ENCODE data around the gene TAOK3.
"Not testable (repeated sequence)": the region's sequence is repeated elsewhere in the genome, so short reads cannot be mapped to it uniquely, and the experiment has no call there.

TAOK3 gene

DNA sequence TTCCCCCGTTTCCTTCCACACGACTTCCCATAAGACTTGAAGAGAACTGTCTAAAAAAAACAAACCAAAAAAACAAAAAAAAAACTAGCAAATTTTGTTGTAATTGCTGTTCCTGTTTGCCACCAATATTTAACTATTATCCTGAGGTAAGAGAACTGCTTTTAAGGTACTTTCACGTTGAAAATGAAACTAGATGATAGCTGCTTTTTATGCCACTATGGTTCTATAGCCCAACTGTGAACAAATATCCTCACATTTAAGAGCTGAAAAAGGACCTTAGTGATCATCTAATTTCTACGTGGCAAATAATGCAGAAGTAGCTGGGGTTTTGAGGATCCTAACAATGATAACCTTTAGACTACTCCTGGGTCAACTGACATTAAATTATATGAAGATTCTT lies 98.6 kb downstream of the TAOK3 start:
- H3K9ac ChIP-seq (ENCODE audit: low read length): no peak overlapping the region
- no peaks in the 10 kb centered on the region for H3K4me1 ChIP-seq (ENCODE audit: control insufficient read depth, low read depth, low read length)
- no peak overlapping the region for H3K4me3 ChIP-seq (ENCODE audit: low read length)
- no peak overlapping the region for H3K27ac ChIP-seq (ENCODE audit: low read length)
- H3K36me3 ChIP-seq (ENCODE audit: control insufficient read depth, low read depth, low read length): no peaks in the 10 kb centered on the region
- no peaks in the 10 kb centered on the region for H3K9me3 ChIP-seq (ENCODE audit: control insufficient read depth, low read depth, low read length)
- H3K27me3 ChIP-seq (ENCODE audit: control insufficient read depth, insufficient read depth, low read length): no peaks in the 10 kb centered on the region

DNA sequence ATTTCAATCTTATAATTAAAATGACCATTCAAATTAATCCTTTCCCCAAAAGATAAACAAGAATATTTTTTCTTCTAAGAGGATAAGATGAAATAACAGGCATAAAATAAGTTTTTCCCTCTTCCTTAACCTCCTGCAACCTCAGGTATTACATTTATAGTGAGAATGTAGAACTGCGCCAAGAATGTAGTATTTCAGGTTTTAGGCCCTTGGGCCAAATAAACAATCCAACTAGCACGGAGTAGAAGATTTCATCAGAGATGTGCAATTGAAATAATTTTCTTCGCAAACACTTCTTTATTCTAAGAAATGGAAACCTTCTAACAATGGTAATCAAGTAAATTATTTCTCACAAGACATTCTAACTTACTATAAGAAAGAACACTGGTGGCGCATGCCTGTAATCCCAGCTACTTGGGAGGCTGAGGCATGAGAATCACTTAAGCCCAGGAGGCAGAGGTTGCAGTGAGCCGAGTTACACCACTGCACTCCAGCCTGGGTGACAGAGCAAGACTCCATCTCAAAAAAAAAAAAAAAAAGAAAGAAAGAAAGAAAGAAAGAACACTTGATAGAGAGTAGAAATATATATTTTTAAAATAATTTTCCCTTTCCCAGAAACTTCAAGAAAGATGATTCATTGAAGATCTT lies 100.8 kb downstream of the TAOK3 start:
- Histone ChIP-seq H3K9me3 (ENCODE audit: control insufficient read depth, low read depth, low read length) (no peaks in the 10 kb centered on the region), H3K9ac (ENCODE audit: low read length) (no peak overlapping the region), H3K27me3 (ENCODE audit: control insufficient read depth, insufficient read depth, low read length) (no peaks in the 10 kb centered on the region), H3K27ac (ENCODE audit: low read length) (no peak overlapping the region), H3K4me1 (ENCODE audit: control insufficient read depth, low read depth, low read length) (no peaks in the 10 kb centered on the region), H3K36me3 (ENCODE audit: control insufficient read depth, low read depth, low read length) (no peaks in the 10 kb centered on the region), H3K4me3 (ENCODE audit: low read length) (no peak overlapping the region)

DNA sequence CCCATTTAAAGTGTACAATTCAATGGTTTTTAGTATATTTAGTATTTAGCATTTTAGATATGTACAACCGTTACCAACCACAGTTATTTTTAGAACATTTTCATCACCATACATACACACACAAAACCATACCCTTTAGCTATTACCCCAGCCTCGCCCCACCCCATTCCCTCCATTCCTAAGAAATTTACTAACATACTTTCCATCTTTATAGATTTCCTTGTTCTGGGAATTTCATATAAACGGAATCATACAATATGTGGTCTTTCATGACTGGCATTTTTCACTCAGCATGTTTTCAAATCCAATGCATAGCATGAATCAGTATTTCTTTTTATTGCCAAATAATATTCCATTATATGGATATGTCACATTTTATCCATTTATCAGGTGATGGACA lies 101.5 kb downstream of the TAOK3 start:
- H3K4me1 ChIP-seq (ENCODE audit: control insufficient read depth, low read depth, low read length): no peaks in the 10 kb centered on the region
- no peaks in the 10 kb centered on the region for H3K36me3 ChIP-seq (ENCODE audit: control insufficient read depth, low read depth, low read length)
- H3K4me3 ChIP-seq (ENCODE audit: low read length): no peak overlapping the region
- no peak overlapping the region for H3K9ac ChIP-seq (ENCODE audit: low read length)
- no peaks in the 10 kb centered on the region for H3K27me3 ChIP-seq (ENCODE audit: control insufficient read depth, insufficient read depth, low read length)
- H3K9me3 ChIP-seq (ENCODE audit: control insufficient read depth, low read depth, low read length): no peaks in the 10 kb centered on the region
- no peak overlapping the region for H3K27ac ChIP-seq (ENCODE audit: low read length)

DNA sequence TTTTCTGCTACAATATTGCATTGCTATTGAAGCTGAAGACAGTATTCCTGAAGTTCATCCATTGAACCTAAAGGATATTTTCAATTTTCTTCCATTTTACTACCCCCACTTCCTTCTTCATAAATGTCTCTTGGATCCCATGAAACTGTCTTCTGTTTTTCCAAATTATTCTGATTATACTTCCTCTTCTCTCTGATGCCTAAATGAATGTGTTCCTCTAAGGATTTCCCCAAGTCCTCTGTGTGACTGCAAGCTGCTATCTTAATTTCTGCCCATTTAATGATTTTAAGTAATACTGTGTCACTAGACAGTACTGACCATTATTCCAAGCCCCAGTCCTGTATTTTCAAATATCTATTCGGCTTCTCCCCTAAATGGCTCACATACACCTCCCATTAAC lies 102.9 kb downstream of the TAOK3 start:
- H3K27ac ChIP-seq (ENCODE audit: low read length): no peak overlapping the region
- H3K36me3 ChIP-seq (ENCODE audit: control insufficient read depth, low read depth, low read length): no peaks in the 10 kb centered on the region
- H3K9me3 ChIP-seq (ENCODE audit: control insufficient read depth, low read depth, low read length): no peaks in the 10 kb centered on the region
- H3K9ac ChIP-seq (ENCODE audit: low read length): no peak overlapping the region
- no peaks in the 10 kb centered on the region for H3K27me3 ChIP-seq (ENCODE audit: control insufficient read depth, insufficient read depth, low read length)
- H3K4me3 ChIP-seq (ENCODE audit: low read length): no peak overlapping the region
- H3K4me1 ChIP-seq (ENCODE audit: control insufficient read depth, low read depth, low read length): no peaks in the 10 kb centered on the region

DNA sequence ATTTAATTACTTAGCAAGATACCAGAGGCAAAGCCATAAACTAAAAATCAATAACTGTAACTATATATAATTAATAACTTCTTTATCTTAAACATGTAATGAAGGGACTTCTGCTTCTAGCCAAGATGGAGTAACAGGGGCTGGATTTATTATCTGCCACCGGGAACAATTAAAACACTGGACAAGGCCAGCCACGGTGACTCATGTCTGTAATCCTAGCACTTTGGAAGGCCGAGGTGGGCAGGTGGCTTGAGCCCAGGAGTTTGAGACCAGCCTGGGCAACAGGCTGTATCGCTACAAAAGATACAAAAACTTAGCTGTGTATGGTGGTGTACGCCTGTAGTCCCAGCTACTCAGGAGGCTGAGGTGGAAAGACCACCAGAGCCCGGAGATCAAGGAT lies 113.6 kb downstream of the TAOK3 start:
- Histone ChIP-seq H3K9me3 (ENCODE audit: control insufficient read depth, low read depth, low read length) (peaks cover 3% of the 10 kb centered on the region), H3K9ac (ENCODE audit: low read length) (no peak overlapping the region), H3K27me3 (ENCODE audit: control insufficient read depth, insufficient read depth, low read length) (no peaks in the 10 kb centered on the region), H3K27ac (ENCODE audit: low read length) (no peak overlapping the region), H3K36me3 (ENCODE audit: control insufficient read depth, low read depth, low read length) (no peaks in the 10 kb centered on the region), H3K4me1 (ENCODE audit: control insufficient read depth, low read depth, low read length) (no peaks in the 10 kb centered on the region), H3K4me3 (ENCODE audit: low read length) (no peak overlapping the region)

DNA sequence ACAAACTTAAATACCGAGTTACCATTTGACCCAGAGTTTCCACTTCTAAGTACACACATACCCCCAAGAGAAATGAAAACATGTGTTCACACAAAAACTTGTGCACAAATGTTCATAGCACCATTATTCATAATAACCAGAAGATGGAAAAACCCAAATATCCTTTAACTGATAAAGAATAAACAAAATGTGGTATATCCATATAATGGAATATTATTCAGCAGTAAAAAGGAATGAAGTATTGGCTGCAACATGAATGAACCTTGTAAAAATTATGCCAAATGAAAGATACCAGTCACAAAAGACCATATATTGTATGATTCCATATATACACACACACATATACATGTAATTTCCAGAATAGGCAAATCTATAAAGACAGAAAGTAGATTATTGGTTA lies 116.4 kb downstream of the TAOK3 start:
- H3K9ac ChIP-seq (ENCODE audit: low read length): no peak overlapping the region
- H3K27ac ChIP-seq (ENCODE audit: low read length): no peak overlapping the region
- H3K4me3 ChIP-seq (ENCODE audit: low read length): no peak overlapping the region
- no peaks in the 10 kb centered on the region for H3K4me1 ChIP-seq (ENCODE audit: control insufficient read depth, low read depth, low read length)
- no peaks in the 10 kb centered on the region for H3K27me3 ChIP-seq (ENCODE audit: control insufficient read depth, insufficient read depth, low read length)
- peaks cover 3% of the 10 kb centered on the region for H3K9me3 ChIP-seq (ENCODE audit: control insufficient read depth, low read depth, low read length)
- H3K36me3 ChIP-seq (ENCODE audit: control insufficient read depth, low read depth, low read length): no peaks in the 10 kb centered on the region

DNA sequence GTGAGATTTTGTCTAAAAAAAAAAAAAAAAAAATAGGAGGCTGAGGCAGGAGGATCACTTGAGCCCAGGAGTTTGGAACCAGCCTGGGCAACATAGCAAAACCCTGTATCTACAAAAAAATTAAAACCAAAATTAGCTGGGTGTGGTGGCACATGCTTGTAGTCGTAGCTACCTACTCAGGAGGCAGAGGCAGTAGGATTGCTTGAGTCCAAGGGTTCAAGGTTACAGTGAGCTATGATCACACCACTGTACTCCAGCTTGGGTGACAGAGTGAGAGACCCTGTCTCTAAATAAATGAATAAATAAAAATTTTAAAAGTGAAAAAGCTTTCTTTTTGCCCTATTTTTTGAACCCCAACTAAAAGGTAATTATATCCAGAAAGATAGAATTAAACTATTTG lies 123.2 kb downstream of the TAOK3 start:
- H3K27me3 ChIP-seq (ENCODE audit: control insufficient read depth, insufficient read depth, low read length): no peaks in the 10 kb centered on the region
- H3K27ac ChIP-seq (ENCODE audit: low read length): no peak overlapping the region
- no peaks in the 10 kb centered on the region for H3K4me1 ChIP-seq (ENCODE audit: control insufficient read depth, low read depth, low read length)

DNA sequence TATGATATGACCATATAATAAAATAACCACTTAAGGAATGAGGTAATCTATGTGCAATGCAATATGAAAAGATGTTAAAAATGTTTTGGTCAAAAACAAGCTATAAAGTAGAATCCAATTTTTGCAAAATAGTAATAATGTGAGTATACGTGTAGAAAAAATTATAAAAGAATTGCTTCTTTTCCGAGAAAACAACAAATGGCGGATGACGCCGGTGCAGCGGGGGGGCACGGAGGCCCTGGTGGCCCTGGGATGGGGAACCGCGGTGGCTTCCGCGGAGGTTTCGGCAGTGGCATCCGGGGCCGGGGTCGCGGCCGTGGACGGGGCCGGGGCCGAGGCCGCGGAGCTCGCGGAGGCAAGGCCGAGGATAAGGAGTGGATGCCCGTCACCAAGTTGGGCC lies 126.8 kb downstream of the TAOK3 start:
- H3K4me3 ChIP-seq (ENCODE audit: low read length); H3K27ac ChIP-seq (ENCODE audit: low read length); H3K9ac ChIP-seq (ENCODE audit: low read length); H3K9me3 ChIP-seq (ENCODE audit: control insufficient read depth, low read depth, low read length); H3K27me3 ChIP-seq (ENCODE audit: control insufficient read depth, insufficient read depth, low read length); H3K4me1 ChIP-seq (ENCODE audit: control insufficient read depth, low read depth, low read length); H3K36me3 ChIP-seq (ENCODE audit: control insufficient read depth, low read depth, low read length): not testable (repeated sequence)

More for the DNA sequence above, 123.2 kb downstream of the TAOK3 start:
- H3K9me3 ChIP-seq (ENCODE audit: control insufficient read depth, low read depth, low read length): no peaks in the 10 kb centered on the region
- no peaks in the 10 kb centered on the region for H3K36me3 ChIP-seq (ENCODE audit: control insufficient read depth, low read depth, low read length)
- H3K4me3 ChIP-seq (ENCODE audit: low read length): no peak overlapping the region
- no peak overlapping the region for H3K9ac ChIP-seq (ENCODE audit: low read length)

DNA sequence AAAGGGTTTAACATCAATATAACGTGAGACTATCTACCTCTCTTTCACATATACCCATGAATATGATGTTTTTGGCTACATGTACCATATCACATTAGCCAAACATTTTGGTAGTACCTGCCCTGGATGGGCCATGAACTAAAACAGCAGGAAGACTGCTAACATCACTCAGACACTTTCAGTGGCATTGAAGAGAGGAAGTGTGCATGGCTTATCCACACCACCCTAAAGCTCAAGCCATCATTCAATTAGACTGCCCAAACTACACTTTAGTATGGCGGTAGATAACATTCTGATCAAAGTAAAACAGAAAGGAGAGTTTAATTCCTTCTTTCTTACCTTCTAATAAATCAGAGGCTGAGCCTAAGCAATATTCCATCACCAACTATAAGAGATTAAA lies 133.8 kb downstream of the TAOK3 start:
- no peaks in the 10 kb centered on the region for H3K36me3 ChIP-seq (ENCODE audit: control insufficient read depth, low read depth, low read length)
- H3K27ac ChIP-seq (ENCODE audit: low read length): no peak overlapping the region
- H3K27me3 ChIP-seq (ENCODE audit: control insufficient read depth, insufficient read depth, low read length): no peaks in the 10 kb centered on the region
- no peak overlapping the region for H3K4me3 ChIP-seq (ENCODE audit: low read length)
- H3K4me1 ChIP-seq (ENCODE audit: control insufficient read depth, low read depth, low read length): no peaks in the 10 kb centered on the region
- no peak overlapping the region for H3K9ac ChIP-seq (ENCODE audit: low read length)
- no peaks in the 10 kb centered on the region for H3K9me3 ChIP-seq (ENCODE audit: control insufficient read depth, low read depth, low read length)

DNA sequence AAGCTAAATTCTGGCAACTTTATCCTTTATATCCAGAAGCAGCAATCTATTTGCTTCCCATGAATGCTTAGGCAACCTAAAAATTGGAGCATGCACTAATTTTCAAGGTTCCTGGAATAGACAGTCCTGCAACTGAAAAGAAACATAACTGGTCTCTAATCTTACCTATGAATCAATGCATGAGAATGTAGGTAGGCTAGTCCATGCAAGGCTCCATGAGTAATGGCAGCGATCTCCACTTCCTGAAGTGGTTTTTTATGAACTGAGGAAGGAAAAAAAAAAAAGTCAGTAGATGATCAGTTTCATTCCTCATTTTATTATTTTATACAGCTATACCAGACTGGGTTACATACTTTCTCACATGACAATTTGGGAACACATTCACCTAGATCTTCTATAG lies 134.8 kb downstream of the TAOK3 start:
- Histone ChIP-seq H3K36me3 (ENCODE audit: control insufficient read depth, low read depth, low read length) (no peaks in the 10 kb centered on the region), H3K27ac (ENCODE audit: low read length) (no peak overlapping the region), H3K4me3 (ENCODE audit: low read length) (no peak overlapping the region), H3K27me3 (ENCODE audit: control insufficient read depth, insufficient read depth, low read length) (no peaks in the 10 kb centered on the region), H3K4me1 (ENCODE audit: control insufficient read depth, low read depth, low read length) (no peaks in the 10 kb centered on the region), H3K9ac (ENCODE audit: low read length) (no peak overlapping the region), H3K9me3 (ENCODE audit: control insufficient read depth, low read depth, low read length) (no peaks in the 10 kb centered on the region)

DNA sequence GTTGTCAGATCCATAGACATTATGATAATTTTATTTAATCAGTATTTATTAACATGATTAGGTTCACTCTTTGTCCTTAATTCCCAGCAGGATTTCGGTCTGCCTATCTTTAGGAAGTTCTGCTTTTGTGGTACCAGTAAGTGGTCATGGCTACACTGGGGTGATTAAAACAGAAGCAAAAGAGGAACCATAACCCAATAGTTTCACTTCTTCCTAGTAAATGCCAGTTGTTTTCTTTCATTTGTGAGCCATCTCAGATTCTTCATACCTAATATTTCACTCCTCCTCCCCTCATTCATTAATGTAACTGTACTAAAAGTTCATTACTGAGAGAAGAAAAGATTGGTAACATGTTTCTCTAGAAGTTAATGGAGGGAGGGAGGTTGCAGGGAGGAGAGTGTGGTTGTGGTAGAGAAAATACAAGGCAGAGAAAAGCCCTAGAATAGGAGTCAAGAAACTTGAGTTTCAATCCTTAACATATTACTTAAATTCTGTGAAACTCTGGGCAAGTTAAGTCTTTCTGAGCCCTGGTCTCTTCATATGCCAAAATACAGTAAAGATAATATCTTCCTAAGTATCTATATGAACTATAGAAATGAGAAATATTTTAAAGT lies 135.5 kb downstream of the TAOK3 start:
- H3K4me1 ChIP-seq (ENCODE audit: control insufficient read depth, low read depth, low read length): no peaks in the 10 kb centered on the region
- H3K9me3 ChIP-seq (ENCODE audit: control insufficient read depth, low read depth, low read length): no peaks in the 10 kb centered on the region
- no peak overlapping the region for H3K9ac ChIP-seq (ENCODE audit: low read length)
- H3K4me3 ChIP-seq (ENCODE audit: low read length): no peak overlapping the region
- no peak overlapping the region for H3K27ac ChIP-seq (ENCODE audit: low read length)
- H3K36me3 ChIP-seq (ENCODE audit: control insufficient read depth, low read depth, low read length): no peaks in the 10 kb centered on the region
- no peaks in the 10 kb centered on the region for H3K27me3 ChIP-seq (ENCODE audit: control insufficient read depth, insufficient read depth, low read length)

DNA sequence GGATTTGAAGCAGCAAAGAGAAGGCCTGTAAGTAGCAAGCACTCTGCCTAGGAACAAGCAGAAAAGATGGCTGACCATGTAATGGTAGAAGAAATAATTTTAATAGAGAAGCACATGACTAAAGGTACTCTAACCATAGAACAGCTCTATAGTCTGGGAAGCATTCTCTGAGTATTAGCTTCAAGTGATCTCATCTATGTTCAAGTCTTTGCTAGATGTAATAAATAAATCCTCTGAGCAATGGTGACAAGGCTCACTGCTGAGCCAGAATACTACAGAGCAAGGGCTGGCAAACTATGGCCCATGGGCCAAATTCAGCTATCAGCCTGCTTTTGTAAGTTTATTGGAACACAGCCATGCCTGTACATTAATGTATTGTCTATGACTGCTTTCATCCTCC lies 152.0 kb downstream of the TAOK3 start:
- no peaks in the 10 kb centered on the region for H3K36me3 ChIP-seq (ENCODE audit: control insufficient read depth, low read depth, low read length)
- H3K27me3 ChIP-seq (ENCODE audit: control insufficient read depth, insufficient read depth, low read length): no peaks in the 10 kb centered on the region
- no peak overlapping the region for H3K9ac ChIP-seq (ENCODE audit: low read length)
- no peaks in the 10 kb centered on the region for H3K9me3 ChIP-seq (ENCODE audit: control insufficient read depth, low read depth, low read length)
- H3K4me1 ChIP-seq (ENCODE audit: control insufficient read depth, low read depth, low read length): no peaks in the 10 kb centered on the region
- H3K4me3 ChIP-seq (ENCODE audit: low read length): no peak overlapping the region
- no peak overlapping the region for H3K27ac ChIP-seq (ENCODE audit: low read length)

Measured in iPS-18a (cell line).